HG02870 (cell line): ENCODE data around the gene UBB.
"Not testable (repeated sequence)": the region's sequence is repeated elsewhere in the genome, so short reads cannot be mapped to it uniquely, and the experiment has no call there.

Experiments used
- ATAC-seq: cut with Tn5 transposase; IDR thresholded peaks from one replicate; pipeline ENCODE4 v1.9.1; 2021; ENCODE audit warnings: mild to moderate bottlenecking, moderate library complexity; ENCODE audit not compliant: unreplicated experiment

Gene UBB

GRCh38 chr17:16374146-16374938, 6.5 kb upstream of the UBB start:
- no peak for ATAC-seq

- ATAC-seq: no peak
These were observed 3.0 kb upstream of the UBB start for GRCh38 chr17:16377941-16378341.

GRCh38 chr17:16378636-16379282, 2.1 kb upstream of the UBB start:
- no peak for ATAC-seq

GRCh38 chr17:16379654-16380053, 1.2 kb upstream of the UBB start:
- ATAC-seq: no peak

DNA sequence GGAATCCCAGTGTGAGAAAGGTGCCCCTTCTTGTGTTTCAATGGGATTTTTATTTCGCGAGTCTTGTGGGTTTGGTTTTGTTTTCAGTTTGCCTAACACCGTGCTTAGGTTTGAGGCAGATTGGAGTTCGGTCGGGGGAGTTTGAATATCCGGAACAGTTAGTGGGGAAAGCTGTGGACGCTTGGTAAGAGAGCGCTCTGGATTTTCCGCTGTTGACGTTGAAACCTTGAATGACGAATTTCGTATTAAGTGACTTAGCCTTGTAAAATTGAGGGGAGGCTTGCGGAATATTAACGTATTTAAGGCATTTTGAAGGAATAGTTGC, 567 bp downstream of the UBB start:
- ATAC-seq: no peak

DNA sequence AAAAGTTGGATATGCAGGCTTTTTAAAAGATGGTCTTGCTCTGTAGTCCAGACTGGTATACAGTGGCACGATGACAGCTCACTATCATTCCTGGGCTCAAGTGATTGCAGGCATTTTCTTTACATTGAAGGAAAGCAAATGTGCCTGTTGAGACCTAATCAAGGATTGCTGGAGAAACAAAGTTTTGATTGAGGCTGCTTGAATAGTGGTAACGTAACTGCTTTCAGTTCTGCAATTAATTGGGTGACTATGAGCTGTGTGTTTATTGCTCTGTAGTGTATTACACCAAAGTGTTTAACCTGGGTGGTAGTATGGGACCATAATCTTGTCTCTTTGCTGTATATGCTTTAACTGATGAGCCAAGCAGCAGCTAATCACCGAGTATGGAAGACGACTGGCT, 2.3 kb downstream of the UBB start:
- no peak for ATAC-seq

DNA sequence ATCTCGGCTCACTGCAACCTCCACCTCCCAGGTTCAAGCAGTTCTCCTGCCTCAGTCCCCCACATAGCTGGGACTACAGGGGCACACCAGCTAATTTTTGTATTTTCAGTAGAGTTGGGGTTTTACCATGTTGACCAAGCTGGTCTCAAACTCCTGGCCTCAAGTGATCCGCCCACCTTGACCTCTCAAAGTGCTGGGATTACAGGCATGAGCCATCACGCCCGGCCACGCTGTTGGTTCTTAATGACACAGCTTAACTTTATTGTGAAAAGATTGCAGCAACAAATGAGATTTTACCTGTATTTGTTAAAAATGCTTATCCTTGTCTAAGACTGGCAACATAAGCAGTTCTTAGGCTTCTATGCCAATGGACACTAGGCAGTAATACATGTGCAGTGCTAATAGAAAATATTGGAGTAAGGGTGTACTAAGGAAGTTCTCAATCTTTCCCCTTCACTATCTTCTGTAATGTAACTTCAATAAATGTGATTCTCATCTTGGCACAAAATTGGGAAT, 2.9 kb downstream of the UBB start:
- ATAC-seq: no peak

DNA sequence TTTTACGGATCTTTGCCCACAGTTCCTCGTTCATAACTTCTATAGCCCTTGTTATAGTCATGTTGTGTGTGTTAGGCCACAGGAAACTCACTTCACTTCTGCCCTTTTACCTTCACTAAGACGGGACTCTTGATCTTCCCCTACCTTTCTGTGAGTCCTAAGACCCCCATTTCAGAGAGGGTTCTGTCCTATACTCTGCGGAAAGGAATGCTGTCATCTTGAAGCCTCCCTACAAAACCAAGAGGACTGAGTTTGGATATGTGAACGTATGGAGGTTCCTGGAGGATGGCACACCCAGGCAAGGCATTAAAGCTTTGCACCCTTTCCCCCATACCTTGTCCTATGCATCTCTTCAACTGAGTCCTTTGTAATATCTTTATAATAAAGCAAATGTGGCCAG, 3.7 kb downstream of the UBB start:
- ATAC-seq: no peak

- ATAC-seq: not testable (repeated sequence)
These were observed 5.2 kb downstream of the UBB start for GRCh38 chr17:16386126-16386507.

DNA sequence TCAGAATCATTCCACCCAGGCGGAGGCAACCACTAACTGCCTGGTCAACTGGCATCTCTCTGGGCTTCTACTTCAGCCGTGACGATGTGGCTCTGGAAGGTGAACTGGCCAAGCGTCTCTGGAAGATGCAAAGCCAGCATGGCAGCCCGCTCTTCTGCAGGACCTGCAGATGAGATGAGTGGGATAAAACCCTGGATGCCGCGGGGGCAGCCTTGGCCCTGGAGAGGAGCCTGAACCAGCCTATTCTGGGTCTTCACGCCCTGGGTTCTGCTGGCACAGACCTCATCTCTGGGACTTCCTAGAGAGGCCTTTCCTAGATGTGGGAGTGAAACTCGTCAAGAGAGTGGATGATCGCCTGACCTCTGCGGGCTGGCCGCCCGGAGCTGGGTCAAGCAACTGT, 10.6 kb downstream of the UBB start:
- no peak for ATAC-seq

DNA sequence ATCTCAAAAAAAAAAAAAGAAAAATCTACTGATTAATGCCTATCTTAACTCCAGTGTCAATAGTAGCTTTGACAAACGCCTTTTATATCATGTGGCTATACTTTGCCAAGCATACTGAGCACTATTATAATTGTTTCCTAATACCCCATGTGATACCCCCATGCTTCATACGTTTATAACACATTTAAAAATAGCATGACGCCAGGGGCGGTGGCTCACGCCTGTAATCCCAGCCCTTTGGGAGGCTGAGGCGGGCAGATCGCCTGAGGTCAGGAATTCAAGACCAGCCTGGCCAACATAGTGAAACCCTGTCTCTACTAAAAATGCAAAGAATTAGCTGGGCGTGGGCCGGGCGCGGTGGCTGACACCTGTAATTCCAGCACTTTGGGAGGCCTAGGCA, 11.6 kb downstream of the UBB start:
- not testable (repeated sequence) for ATAC-seq

GRCh38 chr17:16395887-16396286, 15.0 kb downstream of the UBB start:
- not testable (repeated sequence) for ATAC-seq

DNA sequence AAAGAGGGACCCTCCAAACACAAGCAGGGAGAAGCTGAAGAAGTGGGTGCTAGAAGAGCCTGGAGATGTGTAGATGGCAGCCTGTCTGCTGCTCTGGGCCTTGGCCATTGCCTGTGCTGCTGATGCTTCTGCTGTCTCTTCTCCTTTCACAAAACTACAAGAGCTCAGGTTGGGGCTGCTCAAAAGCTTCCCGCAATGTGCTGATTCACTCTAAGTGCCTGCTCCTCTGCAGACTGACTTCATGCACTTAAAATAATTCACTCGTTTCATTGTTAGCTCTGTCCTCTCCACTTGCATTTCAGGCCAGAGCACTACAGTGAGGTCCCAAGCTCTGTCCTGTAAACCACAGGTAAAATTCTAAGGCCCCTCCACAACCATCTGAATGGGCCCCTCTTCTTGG, 15.8 kb downstream of the UBB start:
- ATAC-seq: not testable (repeated sequence)

DNA sequence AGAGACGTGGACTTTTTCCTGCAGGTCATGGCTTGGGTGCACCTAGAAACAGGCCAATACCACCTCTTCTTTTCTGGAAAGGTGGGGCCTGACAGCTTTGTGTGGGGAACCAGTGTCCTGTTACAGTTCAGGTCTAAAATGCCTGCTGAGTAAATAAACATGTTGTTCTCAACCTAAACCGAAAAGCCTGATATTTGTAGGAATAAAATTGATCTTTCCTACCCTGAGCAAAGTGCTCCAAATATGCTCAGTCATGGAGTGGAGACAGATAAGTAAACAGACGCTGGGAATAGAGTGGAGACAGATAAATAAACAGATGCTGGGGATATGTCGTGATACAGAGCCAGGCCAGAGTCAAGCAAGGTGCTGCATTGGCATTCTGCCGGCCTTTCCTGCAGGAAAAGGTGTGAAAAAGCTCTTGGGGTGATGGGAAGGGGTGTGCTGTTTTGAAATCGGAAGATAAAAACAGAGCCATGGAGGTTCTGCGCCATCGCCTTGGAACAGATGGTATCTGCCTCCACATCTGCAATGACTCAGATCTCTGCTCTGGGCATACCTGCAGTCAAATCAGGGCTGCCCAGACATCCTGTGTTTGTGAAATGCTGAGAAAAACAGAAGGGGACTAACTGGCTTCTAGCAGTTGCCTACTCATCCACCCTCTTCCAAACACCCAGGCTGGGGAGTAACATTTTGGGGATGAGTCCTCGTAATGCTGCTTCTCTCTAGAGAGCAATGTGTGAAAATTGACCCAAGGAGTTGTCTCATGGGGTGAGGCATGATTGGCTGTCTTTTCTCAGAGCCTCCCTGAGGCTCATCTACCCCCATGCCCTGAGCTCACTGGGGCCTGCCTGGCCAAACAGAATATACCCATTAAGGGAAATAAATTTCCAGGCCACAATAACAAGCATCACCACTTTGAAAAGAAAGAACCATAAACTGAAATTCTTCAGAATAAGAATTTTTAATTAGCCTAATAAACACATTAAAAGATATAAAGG, 17.7 kb downstream of the UBB start:
- peak; percentile 57 for ATAC-seq

DNA sequence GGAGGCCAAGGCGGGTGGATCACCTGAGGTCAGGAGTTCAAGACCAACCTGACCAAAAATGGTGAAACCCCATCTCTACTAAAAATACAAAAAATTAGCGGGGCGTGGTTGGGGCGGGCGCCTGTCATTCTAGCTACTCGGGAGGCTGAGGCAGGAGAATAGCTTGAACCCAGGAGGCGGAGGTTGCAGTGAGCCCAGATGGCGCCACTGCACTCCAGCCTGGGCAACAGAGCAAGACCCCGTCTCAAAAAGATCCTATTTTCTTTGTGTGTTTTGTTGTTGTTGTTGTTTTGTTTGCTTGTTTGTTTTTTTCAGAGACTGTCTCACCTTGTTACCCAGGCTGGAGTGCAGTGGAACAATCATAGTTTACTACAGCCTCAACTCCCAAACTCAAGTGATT, 23.0 kb downstream of the UBB start:
- ATAC-seq: not testable (repeated sequence)

- ATAC-seq: no peak
These were observed 26.1 kb downstream of the UBB start for GRCh38 chr17:16406742-16407674.

- peak; percentile 88 for ATAC-seq
These were observed 27.2 kb downstream of the UBB start for GRCh38 chr17:16407911-16408588.

GRCh38 chr17:16415031-16415924, 34.4 kb downstream of the UBB start, which contains the start of gene TRPV2:
TSS of gene TRPV2 (plus strand) at chr17:16415571. CDS start at chr17:16417669, 2,098 bp downstream.
- peak; percentile 42 for ATAC-seq
